HG03175 (cell line): ENCODE results near the gene CCNT1.
"Not testable (repeated sequence)": the region's sequence is repeated elsewhere in the genome, so short reads cannot be mapped to it uniquely, and the experiment has no call there.

Experiments
- ATAC-seq: cut with Tn5 transposase; IDR thresholded peaks from one replicate; pipeline ENCODE4 v1.9.1; 2021; ENCODE audit warnings: mild to moderate bottlenecking, moderate library complexity; ENCODE audit not compliant: unreplicated experiment

CCNT1 gene

GRCh38 chr12:48693572-48693971, 22.9 kb downstream of the CCNT1 start:
- no peak for ATAC-seq

GRCh38 chr12:48691826-48692487, 24.6 kb downstream of the CCNT1 start:
- ATAC-seq = no peak

- no peak for ATAC-seq
Measured at GRCh38 chr12:48690990-48691389, 25.5 kb downstream of the CCNT1 start.

GRCh38 chr12:48690436-48690835, 26.1 kb downstream of the CCNT1 start:
- ATAC-seq = no peak

- no peak for ATAC-seq
Measured at GRCh38 chr12:48688836-48689235, 27.7 kb downstream of the CCNT1 start.

GRCh38 chr12:48687592-48687991, 28.9 kb downstream of the CCNT1 start:
- ATAC-seq = no peak

GRCh38 chr12:48686615-48687334, 29.7 kb downstream of the CCNT1 start:
- ATAC-seq = no peak

GRCh38 chr12:48686037-48686595, 30.4 kb downstream of the CCNT1 start:
- ATAC-seq = no peak

- ATAC-seq = no peak
Measured at GRCh38 chr12:48683534-48683933, 33.0 kb downstream of the CCNT1 start.

- no peak for ATAC-seq
Measured at GRCh38 chr12:48682927-48683326, 33.6 kb downstream of the CCNT1 start.

GRCh38 chr12:48682533-48682905, 34.0 kb downstream of the CCNT1 start:
- ATAC-seq = not testable (repeated sequence)

- ATAC-seq = peak; percentile 97
Measured at GRCh38 chr12:48681710-48682532, 34.6 kb downstream of the CCNT1 start, which contains the start of gene KANSL2. TSS of gene KANSL2 (minus strand) at chr12:48682238. CDS start at chr12:48681632, 606 bp downstream.

GRCh38 chr12:48681399-48681709, 35.2 kb downstream of the CCNT1 start:
- no peak for ATAC-seq

GRCh38 chr12:48680861-48681260, 35.6 kb downstream of the CCNT1 start:
- no peak for ATAC-seq

- no peak for ATAC-seq
Measured at GRCh38 chr12:48678551-48679185, 37.8 kb downstream of the CCNT1 start.

GRCh38 chr12:48671231-48671856, 45.2 kb downstream of the CCNT1 start:
- no peak for ATAC-seq

- no peak for ATAC-seq
Measured at GRCh38 chr12:48668996-48669395, 47.5 kb downstream of the CCNT1 start.

- no peak for ATAC-seq
Measured at GRCh38 chr12:48659863-48660262, 56.6 kb downstream of the CCNT1 start.

- no peak for ATAC-seq
Measured at GRCh38 chr12:48651681-48652080, 64.8 kb downstream of the CCNT1 start.

GRCh38 chr12:48645354-48645753, 71.2 kb downstream of the CCNT1 start:
- ATAC-seq = not testable (repeated sequence)

GRCh38 chr12:48643011-48643410, 73.5 kb downstream of the CCNT1 start:
- ATAC-seq = no peak
